GM10248 (cell line): Measurements from ENCODE around the gene SEMA3A.

Source experiments
- CTCF ChIA-PET: fragments of 300-600 bp; sonication (Branson Sonifier 250); formaldehyde crosslinking; extraction: SDS; loops from one replicate; lab custom pipeline; 2021; ENCODE audit warnings: antibody characterized with exemption; lab: Yijun Ruan, JAX
- POLR2A ChIA-PET: fragments of 350-650 bp; sonication (Branson Sonifier 250); formaldehyde crosslinking; extraction: SDS; loops from one replicate; lab custom pipeline; 2020; ENCODE audit warnings: antibody characterized with exemption; lab: Yijun Ruan, JAX
- DNase-seq: peaks from one replicate; pipeline ENCODE4 v3.0.0; 2012; ENCODE audit errors: extremely low spot score
- CTCF ChIP-seq: IDR thresholded peaks from 2 replicates; pipeline ENCODE4 v1.5.1; 2012; ENCODE audit warnings: mild to moderate bottlenecking, low read depth; ENCODE audit errors: extremely low read depth, missing control alignments, control extremely low read depth

SEMA3A gene

GRCh38 chr7:84102213-84102612 lies 92.4 kb downstream of the SEMA3A start:
- TF ChIP-seq CTCF, result no peak
- ChIA-PET CTCF (interaction anchor here (0.7 to 1.6 kb wide), 2 partner anchors 14 to 29 kb away, joined by 3 read pairs; no protein-coding TSS in a partner anchor), POLR2A (no interaction called here)
- DNase-seq, result no peak

GRCh38 chr7:84100866-84101265 lies 93.7 kb downstream of the SEMA3A start:
- DNase-seq, result no peak
- ChIA-PET POLR2A (no interaction called here), CTCF (no interaction called here)
- no peak for TF ChIP-seq CTCF

- DNase-seq, result no peak
- ChIA-PET CTCF (no interaction called here), POLR2A (no interaction called here)
- TF ChIP-seq CTCF, result no peak
Observed at GRCh38 chr7:84095971-84096370, 98.6 kb downstream of the SEMA3A start.

GRCh38 chr7:84092207-84092606 lies 102.4 kb downstream of the SEMA3A start:
- ChIA-PET POLR2A (no interaction called here), CTCF (no interaction called here)
- DNase-seq, result no peak
- TF ChIP-seq CTCF, result no peak

GRCh38 chr7:84091318-84091717 lies 103.3 kb downstream of the SEMA3A start:
- POLR2A ChIA-PET, result no interaction called here
- TF ChIP-seq CTCF, result no peak
- no peak for DNase-seq
- CTCF ChIA-PET, result no interaction called here

- DNase-seq, result no peak
- no peak for TF ChIP-seq CTCF
- ChIA-PET POLR2A (no interaction called here), CTCF (no interaction called here)
Observed at GRCh38 chr7:84088802-84089201, 105.8 kb downstream of the SEMA3A start.

GRCh38 chr7:84085998-84086397 lies 108.6 kb downstream of the SEMA3A start:
- no peak for TF ChIP-seq CTCF
- CTCF ChIA-PET, result interaction anchor here (1.1 kb wide), 1 partner anchor 22 kb away, joined by 3 read pairs; no protein-coding TSS in a partner anchor
- POLR2A ChIA-PET, result no interaction called here
- DNase-seq, result no peak
